Measurements from ENCODE around the gene B3GALT2. TPM values are rescaled to one million over a fixed set of nuclear protein-coding genes. Genes with fewer than 3 reads are reported as not detected.

B3GALT2 gene
- total RNA-seq, 1 experiment from 2014 or later = not detected

GRCh38 chr1:193201021-193201420, 14.6 kb upstream of the B3GALT2 start:
- Histone ChIP-seq H3K79me1 (ENCODE audit: insufficient read depth, low read depth, low read length, poor library complexity, severe bottlenecking) (peaks cover 7% of the 10 kb centered on the region), H3K27me3 (ENCODE audit: insufficient read depth, low read length) (no peaks in the 10 kb centered on the region), H3K56ac (ENCODE audit: insufficient read length, low read depth, low read length) (no peak overlapping the region), H3K23me2 (ENCODE audit: insufficient read length, low read depth, low read length, poor library complexity, severe bottlenecking) (no peaks in the 10 kb centered on the region), H2AK5ac (ENCODE audit: insufficient read length, low read length) (no peak overlapping the region), H3K14ac (ENCODE audit: insufficient read depth, low read length) (no peak overlapping the region), H2BK12ac (ENCODE audit: insufficient read length, low read depth, low read length) (no peak overlapping the region), H2BK15ac (ENCODE audit: low read depth, low read length) (no peak overlapping the region), H4K91ac (ENCODE audit: insufficient read length, low read depth, low read length) (no peak overlapping the region), H3K9ac (ENCODE audit: extremely low read depth, insufficient read length, low read length) (no peak overlapping the region), H3K79me2 (ENCODE audit: insufficient read depth, low read length) (no peaks in the 10 kb centered on the region), H3K23ac (ENCODE audit: insufficient read length, low read depth, low read length) (no peak overlapping the region), H3K9me3 (ENCODE audit: control insufficient read depth, low read depth, low read length) (no peaks in the 10 kb centered on the region), H3T11ph (ENCODE audit: low read length) (no peak overlapping the region), H4K5ac (ENCODE audit: insufficient read length, low read depth, low read length) (no peak overlapping the region), H2BK5ac (ENCODE audit: insufficient read length, low read length) (no peak overlapping the region), H2BK20ac (ENCODE audit: low read depth, low read length, poor library complexity, severe bottlenecking) (no peak overlapping the region), H2AFZ (ENCODE audit: low read length) (no peak overlapping the region), H2BK120ac (ENCODE audit: low read depth, low read length, poor library complexity, severe bottlenecking) (no peak overlapping the region), H4K8ac (replicated peaks; ENCODE audit: insufficient read length, low read depth, low read length) (no peak overlapping the region), H3K27ac (ENCODE audit: insufficient read length, low read depth, low read length) (no peak overlapping the region), H4K20me1 (ENCODE audit: control insufficient read depth, insufficient read depth, insufficient read length) (no peaks in the 10 kb centered on the region), H3K4me2 (ENCODE audit: insufficient read depth, insufficient read length, low read length) (no peak overlapping the region), H3K4ac (ENCODE audit: low read depth, low read length) (no peak overlapping the region), H3K18ac (ENCODE audit: insufficient read length, low read depth, low read length) (no peak overlapping the region), H3K4me1 (ENCODE audit: insufficient read depth, low read length) (no peaks in the 10 kb centered on the region)
- Mint-ChIP-seq H3K36me3 (ENCODE audit: insufficient read depth in 1 of 3, low read depth in 3 of 3) (peaks cover 15 to 16% (median 15%) of the 10 kb centered on the region in 3 experiments), H3K4me3 (no peak overlapping the region), H3K9me3 (peaks cover 0 to 4% of the 10 kb centered on the region in 2 experiments; a peak in 2 of 5 replicates), H3K27me3 (ENCODE audit: low read depth) (no peaks in the 10 kb centered on the region), H3K27ac (no peak overlapping the region), H3K4me1 (no peaks in the 10 kb centered on the region)
- WGBS (ENCODE audit: extremely low coverage, insufficient read length, low lambda C conversion rate) = no CpG with 5 or more reads among the region's 2 CpGs
- no peak for TF ChIP-seq CTCF (conservative IDR thresholded peaks at IDR 0.05)
- no peak for DNase-seq
